Lower leg skin (tissue), 3 donors: Measurements from ENCODE around the gene THUMPD2.

ENCODE experiments used
- CTCF ChIP-seq, 3 donors: fragments of 450-650 bp; IDR thresholded peaks; one replicate each; pipeline ENCODE4 v1.5.1; 2016; ENCODE audit warnings: antibody characterized with exemption in 3 of 3, mild to moderate bottlenecking in 3 of 3, moderate library complexity in 2 of 3
- POLR2A ChIP-seq, 2 donors: fragments of 450-650 bp; IDR thresholded peaks; one replicate each; pipeline ENCODE4 v1.6.1; 2016 to 2017; ENCODE audit warnings: antibody characterized with exemption in 2 of 2, mild to moderate bottlenecking in 1 of 2, moderate library complexity in 1 of 2

GRCh38 chr2:39712953-39713352 is 66.1 kb downstream of the THUMPD2 start:
- no peak for TF ChIP-seq CTCF (IDR thresholded peaks at IDR 0.05)
- TF ChIP-seq POLR2A (IDR thresholded peaks at IDR 0.05) = no peak
